NB4 (cell line): ENCODE measurements around the gene SLC41A2.

Source experiments
- MYC ChIP-seq: IDR thresholded peaks from 2 replicates; pipeline ENCODE4 v1.6.1; 2011; ENCODE audit warnings: low read depth, low read length
- POLR2A ChIP-seq: IDR thresholded peaks from 2 replicates; pipeline ENCODE4 v1.6.1; 2011; ENCODE audit warnings: mild to moderate bottlenecking; ENCODE audit not compliant: insufficient read length; ENCODE audit errors: extremely low read depth
- TF ChIP-seq, protein P1 (sequence below): IDR thresholded peaks from one replicate; pipeline ENCODE4 v1.5.1; 2012; ENCODE audit warnings: low read depth, low read length
- TF ChIP-seq, protein P2 (sequence below): IDR thresholded peaks from 2 replicates; pipeline ENCODE4 v1.6.1; 2011; ENCODE audit warnings: low read depth, low read length

- TF ChIP-seq POLR2A (no peak), MYC (no peak)
- TF ChIP-seq, protein P1, sequence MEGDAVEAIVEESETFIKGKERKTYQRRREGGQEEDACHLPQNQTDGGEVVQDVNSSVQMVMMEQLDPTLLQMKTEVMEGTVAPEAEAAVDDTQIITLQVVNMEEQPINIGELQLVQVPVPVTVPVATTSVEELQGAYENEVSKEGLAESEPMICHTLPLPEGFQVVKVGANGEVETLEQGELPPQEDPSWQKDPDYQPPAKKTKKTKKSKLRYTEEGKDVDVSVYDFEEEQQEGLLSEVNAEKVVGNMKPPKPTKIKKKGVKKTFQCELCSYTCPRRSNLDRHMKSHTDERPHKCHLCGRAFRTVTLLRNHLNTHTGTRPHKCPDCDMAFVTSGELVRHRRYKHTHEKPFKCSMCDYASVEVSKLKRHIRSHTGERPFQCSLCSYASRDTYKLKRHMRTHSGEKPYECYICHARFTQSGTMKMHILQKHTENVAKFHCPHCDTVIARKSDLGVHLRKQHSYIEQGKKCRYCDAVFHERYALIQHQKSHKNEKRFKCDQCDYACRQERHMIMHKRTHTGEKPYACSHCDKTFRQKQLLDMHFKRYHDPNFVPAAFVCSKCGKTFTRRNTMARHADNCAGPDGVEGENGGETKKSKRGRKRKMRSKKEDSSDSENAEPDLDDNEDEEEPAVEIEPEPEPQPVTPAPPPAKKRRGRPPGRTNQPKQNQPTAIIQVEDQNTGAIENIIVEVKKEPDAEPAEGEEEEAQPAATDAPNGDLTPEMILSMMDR, result no peak
- TF ChIP-seq, protein P2, sequence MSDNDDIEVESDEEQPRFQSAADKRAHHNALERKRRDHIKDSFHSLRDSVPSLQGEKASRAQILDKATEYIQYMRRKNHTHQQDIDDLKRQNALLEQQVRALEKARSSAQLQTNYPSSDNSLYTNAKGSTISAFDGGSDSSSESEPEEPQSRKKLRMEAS, result no peak
Measured at GRCh38 chr12:104938371-104938770, 19.7 kb downstream of the SLC41A2 start.
